Superior temporal gyrus (tissue), 1 donor: Measurements from ENCODE around the gene DCLK1.
"Not testable (repeated sequence)": the region's sequence is repeated elsewhere in the genome, so short reads cannot be mapped to it uniquely, and the experiment has no call there.

Experiments
- DNase-seq: peaks from one replicate; pipeline ENCODE4 v3.0.0-alpha.2; 2016; ENCODE audit errors: extremely low spot score

DCLK1 gene

GRCh38 chr13:36088001-36088400 is 43.2 kb downstream of the DCLK1 start:
- no peak for DNase-seq

GRCh38 chr13:36086117-36086516 is 45.1 kb downstream of the DCLK1 start:
- no peak for DNase-seq

- DNase-seq = no peak
Measured at GRCh38 chr13:36084131-36084530, 47.1 kb downstream of the DCLK1 start.

- no peak for DNase-seq
Measured at GRCh38 chr13:36082806-36083205, 48.4 kb downstream of the DCLK1 start.

GRCh38 chr13:36082396-36082795 is 48.8 kb downstream of the DCLK1 start:
- DNase-seq = no peak

- no peak for DNase-seq
Measured at GRCh38 chr13:36076211-36076610, 55.0 kb downstream of the DCLK1 start.

GRCh38 chr13:36074659-36075058 is 56.5 kb downstream of the DCLK1 start:
- peak; percentile 65 for DNase-seq

- DNase-seq = no peak
Measured at GRCh38 chr13:36072152-36072935, 58.8 kb downstream of the DCLK1 start.

GRCh38 chr13:36070504-36071192 is 60.5 kb downstream of the DCLK1 start:
- DNase-seq = not testable (repeated sequence)

GRCh38 chr13:36069881-36070366 is 61.3 kb downstream of the DCLK1 start:
- no peak for DNase-seq

- DNase-seq = no peak
Measured at GRCh38 chr13:36068991-36069390, 62.2 kb downstream of the DCLK1 start.

GRCh38 chr13:36068566-36068965 is 62.6 kb downstream of the DCLK1 start:
- no peak for DNase-seq

GRCh38 chr13:36067746-36068381 is 63.3 kb downstream of the DCLK1 start:
- DNase-seq = no peak

GRCh38 chr13:36062249-36062648 is 68.9 kb downstream of the DCLK1 start:
- DNase-seq = no peak

GRCh38 chr13:36061621-36062020 is 69.6 kb downstream of the DCLK1 start:
- no peak for DNase-seq

- no peak for DNase-seq
Measured at GRCh38 chr13:36061054-36061453, 70.1 kb downstream of the DCLK1 start.

GRCh38 chr13:36059321-36059720 is 71.9 kb downstream of the DCLK1 start:
- no peak for DNase-seq

GRCh38 chr13:36058116-36058515 is 73.1 kb downstream of the DCLK1 start:
- no peak for DNase-seq

- DNase-seq = no peak
Measured at GRCh38 chr13:36057547-36057946, 73.6 kb downstream of the DCLK1 start.

- no peak for DNase-seq
Measured at GRCh38 chr13:36057041-36057440, 74.1 kb downstream of the DCLK1 start.

- DNase-seq = no peak
Measured at GRCh38 chr13:36055366-36055765, 75.8 kb downstream of the DCLK1 start.

GRCh38 chr13:36054041-36054440 is 77.1 kb downstream of the DCLK1 start:
- DNase-seq = no peak

- DNase-seq = no peak
Measured at GRCh38 chr13:36051082-36051481, 80.1 kb downstream of the DCLK1 start.
